Lower lobe of right lung (tissue), 2 donors: ENCODE data around the gene COL5A1. TPM values are rescaled to one million over a fixed set of nuclear protein-coding genes. Genes with fewer than 3 reads are reported as not detected.

ENCODE experiments used
- ATAC-seq, 2 donors: fragments of 200-7000 bp; cut with Tn5 transposase; one replicate each; pipeline ENCODE4 v1.9.1; 2020 to 2022; ENCODE audit warnings: mild to moderate bottlenecking in 2 of 2, moderate library complexity in 2 of 2
- DNase-seq: peaks from one replicate; pipeline ENCODE4 v3.0.0-alpha.2; 2020
- H3K27ac ChIP-seq: fragments of 200-600 bp; one replicate; pipeline ENCODE4 v1.8.0; 2022
- H3K27me3 ChIP-seq: fragments of 200-600 bp; one replicate; pipeline ENCODE4 v1.8.0; 2022; ENCODE audit warnings: low read depth
- H3K36me3 ChIP-seq: fragments of 200-600 bp; one replicate; pipeline ENCODE4 v1.8.0; 2022; ENCODE audit warnings: mild to moderate bottlenecking
- H3K4me1 ChIP-seq: fragments of 200-600 bp; one replicate; pipeline ENCODE4 v1.8.0; 2022
- H3K4me3 ChIP-seq: fragments of 200-600 bp; one replicate; pipeline ENCODE4 v1.8.0; 2022; ENCODE audit warnings: mild to moderate bottlenecking
- H3K9me3 ChIP-seq: fragments of 200-600 bp; one replicate; pipeline ENCODE4 v1.8.0; 2022
- intact Hi-C: fragments of 100-400 bp; cut with DNase I; formaldehyde crosslinking; loops from one replicate; pipeline ENCODE4 v1.11.0; 2022
- total RNA-seq: library from RNA; stranded (reverse); fragmentation: NEBNext Ultra II Directional; extraction: Animal tissue kit (Norgen Biotek cat#: 25700); gene quantifications from one replicate; pipeline ENCODE4 v1.2.1, GENCODE V29; 2021
- TF ChIP-seq, protein P1 (sequence below): fragments of 200-600 bp; IDR thresholded peaks from one replicate; pipeline ENCODE4 v1.8.0; 2022; ENCODE audit warnings: antibody characterized with exemption, mild to moderate bottlenecking
- donor health status: DM: no; HTN: yes; CAD: no; lungs with severe emphysema.

COL5A1 gene
- total RNA-seq, 1 donor from 2014 or later = 29.0 TPM

DNA sequence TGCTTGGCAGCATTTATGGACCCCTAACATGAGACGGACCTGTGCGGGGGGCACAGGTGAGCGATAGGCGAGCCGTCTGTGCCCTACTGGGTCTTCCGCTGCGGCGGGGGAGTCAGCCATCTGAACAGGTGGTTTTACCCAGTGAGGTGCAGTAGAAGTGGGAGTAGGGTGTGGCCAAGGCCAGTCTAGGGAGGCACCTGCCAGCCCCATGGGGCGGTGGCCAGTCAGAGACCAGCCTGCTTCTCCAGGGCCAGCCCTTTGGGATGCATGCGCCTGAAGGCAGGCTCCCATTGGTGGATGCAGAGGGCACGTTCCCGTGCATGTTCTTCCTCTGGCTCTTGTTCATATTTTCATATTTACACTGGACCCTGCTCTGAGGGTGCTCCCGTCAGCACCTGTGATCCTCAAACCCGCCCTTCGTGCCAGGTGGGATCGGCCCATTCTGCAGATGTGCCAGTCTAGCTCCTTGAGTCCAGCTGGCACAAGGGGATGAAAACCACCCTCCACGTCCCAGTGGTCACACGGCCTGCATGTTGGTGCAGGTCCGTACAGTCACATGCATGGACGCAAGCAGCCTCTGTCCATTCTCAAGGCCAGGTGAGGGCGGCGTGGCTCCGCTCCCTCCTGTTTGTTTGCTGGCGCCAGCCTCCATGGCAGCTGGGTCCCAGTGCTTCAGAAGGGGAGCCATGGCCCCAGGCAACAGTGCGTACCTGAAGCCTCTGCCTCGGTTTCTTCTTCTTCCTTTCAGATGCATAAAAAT is 9.0 kb downstream of the COL5A1 start:
- Histone ChIP-seq H3K4me3 (no peak overlapping the region), H3K4me1 (peaks cover 20% of the 10 kb centered on the region), H3K9me3 (no peaks in the 10 kb centered on the region), H3K27ac (no peak overlapping the region), H3K36me3 (no peaks in the 10 kb centered on the region), H3K27me3 (no peaks in the 10 kb centered on the region)
- DNase-seq (no peak), ATAC-seq (no peak)
- intact Hi-C loops = no loop called here
- TF ChIP-seq, protein P1, sequence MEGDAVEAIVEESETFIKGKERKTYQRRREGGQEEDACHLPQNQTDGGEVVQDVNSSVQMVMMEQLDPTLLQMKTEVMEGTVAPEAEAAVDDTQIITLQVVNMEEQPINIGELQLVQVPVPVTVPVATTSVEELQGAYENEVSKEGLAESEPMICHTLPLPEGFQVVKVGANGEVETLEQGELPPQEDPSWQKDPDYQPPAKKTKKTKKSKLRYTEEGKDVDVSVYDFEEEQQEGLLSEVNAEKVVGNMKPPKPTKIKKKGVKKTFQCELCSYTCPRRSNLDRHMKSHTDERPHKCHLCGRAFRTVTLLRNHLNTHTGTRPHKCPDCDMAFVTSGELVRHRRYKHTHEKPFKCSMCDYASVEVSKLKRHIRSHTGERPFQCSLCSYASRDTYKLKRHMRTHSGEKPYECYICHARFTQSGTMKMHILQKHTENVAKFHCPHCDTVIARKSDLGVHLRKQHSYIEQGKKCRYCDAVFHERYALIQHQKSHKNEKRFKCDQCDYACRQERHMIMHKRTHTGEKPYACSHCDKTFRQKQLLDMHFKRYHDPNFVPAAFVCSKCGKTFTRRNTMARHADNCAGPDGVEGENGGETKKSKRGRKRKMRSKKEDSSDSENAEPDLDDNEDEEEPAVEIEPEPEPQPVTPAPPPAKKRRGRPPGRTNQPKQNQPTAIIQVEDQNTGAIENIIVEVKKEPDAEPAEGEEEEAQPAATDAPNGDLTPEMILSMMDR = no peak

DNA sequence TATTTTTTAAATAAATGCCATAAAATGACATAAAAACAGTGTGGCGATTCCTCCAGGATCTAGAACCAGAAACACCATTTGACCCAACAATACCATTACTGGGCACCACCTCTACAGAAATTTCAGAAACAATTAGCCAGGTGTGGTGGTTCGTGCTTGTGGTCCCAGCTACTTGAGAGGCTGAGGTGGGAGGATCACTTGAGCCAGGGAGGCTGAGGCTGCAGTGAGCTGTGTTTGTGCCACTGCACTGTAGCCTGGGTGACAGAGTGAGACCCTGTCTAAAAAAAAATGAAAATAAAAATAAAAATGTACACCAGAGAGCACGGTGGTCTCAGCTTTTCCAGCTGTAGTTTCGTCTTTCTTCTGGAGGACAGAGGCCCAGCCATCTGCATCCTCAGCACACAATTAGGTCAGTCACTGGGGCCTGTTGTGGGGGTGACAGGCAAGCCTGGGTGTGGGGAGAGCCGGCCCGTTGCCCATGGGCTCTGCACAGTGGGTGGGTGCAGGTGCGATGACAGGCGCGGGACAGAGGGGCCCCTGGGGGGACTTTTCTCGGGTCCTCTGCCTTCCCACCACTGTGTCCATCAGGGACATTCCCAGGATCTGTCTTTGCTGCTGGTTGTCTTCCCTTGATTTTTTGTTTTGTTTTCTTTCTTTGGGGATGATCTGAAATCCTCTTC is 9.8 kb downstream of the COL5A1 start:
- Histone ChIP-seq H3K4me1 (peaks cover 13% of the 10 kb centered on the region), H3K36me3 (no peaks in the 10 kb centered on the region), H3K9me3 (no peaks in the 10 kb centered on the region), H3K27me3 (no peaks in the 10 kb centered on the region), H3K4me3 (no peak overlapping the region), H3K27ac (no peak overlapping the region)
- ATAC-seq (no peak), DNase-seq (no peak)
- TF ChIP-seq, protein P1 = no peak
- intact Hi-C loops = no loop called here

DNA sequence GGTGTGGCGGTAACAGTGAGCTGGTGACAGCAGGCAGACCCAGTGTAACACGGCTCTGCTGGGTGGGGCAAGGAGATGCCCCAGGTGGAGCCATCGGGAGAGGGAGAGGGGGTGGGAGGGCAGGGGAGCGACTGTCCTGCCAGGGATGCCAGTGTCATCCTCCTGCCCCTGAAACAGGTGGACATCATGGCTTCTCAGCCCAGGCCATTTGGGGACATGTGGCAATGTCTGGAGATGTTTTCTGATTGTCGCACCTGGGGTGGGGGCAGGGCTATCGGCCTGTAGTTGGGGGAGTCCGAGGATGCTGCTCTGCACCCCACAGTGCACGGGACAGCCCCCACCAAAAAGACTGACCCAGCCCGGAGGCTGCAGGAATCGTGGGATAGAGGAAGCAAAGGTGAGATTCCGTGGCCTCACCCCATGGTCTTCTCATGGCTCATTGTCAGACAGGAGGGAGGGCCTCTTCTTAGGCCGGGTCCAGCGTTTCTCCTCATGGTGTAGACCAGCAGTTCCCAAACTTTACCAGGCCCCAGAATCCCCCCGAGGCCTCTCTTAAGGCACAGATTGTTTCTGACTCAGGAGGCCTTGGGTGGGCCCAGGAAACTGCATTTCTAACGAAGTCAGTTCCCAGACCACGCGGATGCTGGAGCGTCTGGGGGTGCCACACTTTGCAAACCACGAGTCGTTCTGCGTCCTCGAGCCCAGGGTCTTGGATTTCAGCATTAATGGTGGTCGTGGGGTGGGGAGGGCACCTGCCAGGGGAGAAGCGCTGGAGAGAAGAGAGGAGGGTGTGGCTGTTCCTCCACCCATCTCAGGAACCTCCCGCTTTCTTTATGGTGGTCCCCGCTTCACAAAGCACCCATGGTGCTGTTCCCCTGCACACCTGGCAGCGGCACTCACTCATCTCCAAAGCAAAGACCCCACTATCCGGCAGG is 11.0 kb downstream of the COL5A1 start:
- peaks cover 5% of the 10 kb centered on the region for H3K4me1 ChIP-seq
- no peak for DNase-seq
- H3K27me3 ChIP-seq = no peaks in the 10 kb centered on the region
- intact Hi-C loops = no loop called here
- ATAC-seq = no peak
- no peak overlapping the region for H3K4me3 ChIP-seq
- H3K36me3 ChIP-seq = no peaks in the 10 kb centered on the region
- no peak overlapping the region for H3K27ac ChIP-seq
- H3K9me3 ChIP-seq = no peaks in the 10 kb centered on the region
- TF ChIP-seq, protein P1 = no peak

DNA sequence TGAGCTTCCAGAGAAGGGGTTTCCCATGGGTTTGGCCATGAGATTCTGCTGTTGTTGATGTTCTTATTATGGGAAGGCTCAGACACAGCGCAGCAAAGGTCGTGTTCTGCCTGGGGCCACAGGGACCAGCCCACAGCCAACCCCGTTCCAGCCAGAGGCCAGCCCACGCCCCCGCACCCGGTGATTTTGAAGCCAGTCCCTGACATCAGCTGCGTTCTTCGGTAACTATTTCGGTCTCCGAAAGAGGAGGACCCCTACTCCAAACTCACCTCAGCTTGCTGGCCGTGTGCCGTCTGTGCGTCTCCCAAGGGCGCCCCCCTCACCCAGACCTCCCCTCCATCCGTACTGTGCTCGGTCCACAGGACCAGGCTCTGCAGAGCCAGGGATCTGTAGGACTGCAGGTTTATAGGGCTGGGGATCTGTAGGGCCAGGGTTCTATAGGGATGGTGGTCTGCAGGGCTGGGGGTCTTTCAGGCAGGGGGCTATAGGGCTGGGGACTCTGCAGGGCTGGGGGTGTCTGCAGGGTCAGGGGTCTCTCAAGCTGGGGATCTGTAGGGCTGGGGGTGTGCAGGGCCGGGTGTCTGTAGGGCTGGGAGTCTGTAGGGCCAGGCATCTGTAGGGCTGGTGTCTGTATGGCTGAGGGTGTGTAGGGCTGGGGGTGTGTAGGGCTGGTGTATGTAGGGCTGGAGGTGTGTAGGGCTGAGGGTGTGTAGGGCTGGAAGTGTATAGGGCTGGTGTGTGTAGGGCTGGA is 11.8 kb downstream of the COL5A1 start:
- Histone ChIP-seq H3K4me1 (peaks cover 2% of the 10 kb centered on the region), H3K27ac (no peak overlapping the region), H3K36me3 (no peaks in the 10 kb centered on the region), H3K4me3 (no peak overlapping the region), H3K9me3 (no peaks in the 10 kb centered on the region), H3K27me3 (no peaks in the 10 kb centered on the region)
- ATAC-seq (no peak), DNase-seq (no peak)
- intact Hi-C loops = no loop called here
- TF ChIP-seq, protein P1 = no peak

DNA sequence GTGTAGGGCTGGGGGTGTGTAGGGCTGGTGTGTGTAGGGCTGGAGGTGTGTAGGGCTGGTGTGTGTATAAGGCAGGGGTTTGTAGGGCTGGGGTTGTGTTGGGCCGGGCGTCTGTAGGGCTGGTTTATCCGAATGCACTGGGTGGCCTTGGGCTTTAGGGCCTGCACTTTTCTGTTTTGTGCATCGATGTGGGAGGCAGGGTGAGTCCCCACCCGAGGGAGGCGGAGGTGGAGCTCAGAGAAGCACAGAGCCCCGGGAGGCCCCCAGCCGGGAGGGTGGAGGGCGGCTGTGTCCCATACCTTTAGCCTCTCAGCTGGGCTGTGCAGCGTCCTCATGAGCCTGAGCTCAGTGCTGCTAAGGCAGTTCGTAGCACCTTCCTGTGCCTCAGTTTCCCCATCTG is 13.5 kb downstream of the COL5A1 start:
- Histone ChIP-seq H3K27me3 (no peaks in the 10 kb centered on the region), H3K27ac (no peak overlapping the region), H3K4me3 (no peak overlapping the region), H3K9me3 (no peaks in the 10 kb centered on the region), H3K36me3 (no peaks in the 10 kb centered on the region), H3K4me1 (no peaks in the 10 kb centered on the region)
- no peak for ATAC-seq
- TF ChIP-seq, protein P1 = no peak
- intact Hi-C loops = no loop called here
- no peak for DNase-seq
